Epithelial cell of prostate (primary cell): ENCODE results near the gene ITGA3.

Experiments
- DNase-seq: peaks from one replicate; pipeline ENCODE4 v3.0.0-alpha.2; 2011; ENCODE audit warnings: low read depth, low spot score
- H3K27ac ChIP-seq: fragments of 450-650 bp; 2 replicates; pipeline ENCODE4 v1.5.1; 2017; ENCODE audit warnings: mild to moderate bottlenecking

Gene ITGA3

DNA sequence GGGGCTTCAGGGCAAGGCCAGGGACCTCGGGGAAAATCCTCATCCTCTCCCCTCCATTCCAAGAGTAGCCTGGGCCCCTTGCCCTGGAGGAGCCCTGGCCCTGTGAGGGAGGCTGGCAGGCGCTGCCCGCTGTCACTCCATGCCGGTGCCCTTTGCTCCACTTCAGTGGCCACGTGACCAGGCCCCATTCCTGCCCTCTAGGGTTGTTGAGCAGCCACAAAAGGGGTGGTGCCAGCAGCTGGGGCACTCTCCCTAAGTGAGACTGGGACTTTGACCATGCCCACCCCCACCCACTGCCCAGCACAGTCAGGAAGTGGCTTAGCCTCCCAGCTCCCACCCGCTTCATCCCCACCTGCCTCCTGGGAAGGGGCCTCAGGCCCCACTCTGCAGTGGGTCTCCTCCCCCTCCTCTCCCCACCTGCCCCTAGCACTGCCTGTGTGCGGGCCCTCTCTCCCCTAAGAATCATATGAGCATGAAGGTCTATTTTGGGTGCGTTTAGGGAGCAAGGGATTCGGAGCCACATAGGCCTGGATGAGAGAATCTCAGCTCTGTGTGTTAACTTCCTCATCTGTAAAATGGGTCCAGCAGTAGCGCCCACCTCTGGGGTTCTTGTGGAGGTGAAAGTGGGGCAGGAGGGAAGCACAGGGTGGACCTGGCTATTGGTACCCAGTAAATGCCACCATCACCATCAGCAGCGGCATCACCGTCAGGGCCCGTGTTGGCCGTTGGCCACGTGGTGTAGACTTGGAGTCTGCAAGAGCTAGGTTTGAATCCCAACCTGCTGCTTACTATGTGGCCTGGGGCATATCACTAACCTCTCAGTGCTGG lies 46.5 kb downstream of the ITGA3 start:
- no peak for DNase-seq
- H3K27ac ChIP-seq = no peak overlapping the region

DNA sequence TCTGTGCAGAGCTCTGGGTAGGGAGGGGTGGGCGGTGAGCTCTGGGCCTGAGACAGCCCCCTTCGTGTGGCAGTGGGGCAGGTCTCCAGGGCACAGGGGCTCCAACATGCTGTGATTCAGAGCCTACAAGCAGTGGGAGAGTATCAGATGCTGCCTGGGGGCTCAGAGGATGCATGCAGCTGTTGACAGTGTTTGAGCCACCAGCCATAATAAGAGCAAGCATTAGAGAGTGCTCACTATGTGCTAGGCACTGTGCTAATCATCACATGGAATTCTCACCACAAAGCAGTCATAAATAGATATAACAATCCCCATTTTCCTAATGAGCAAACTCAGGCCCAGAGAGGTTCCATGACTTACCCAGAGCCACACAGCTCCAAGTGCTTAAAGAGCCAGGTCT lies 47.3 kb downstream of the ITGA3 start:
- DNase-seq = no peak
- no peak overlapping the region for H3K27ac ChIP-seq

GRCh38 chr17:50103941-50104340 lies 48.0 kb downstream of the ITGA3 start:
- DNase-seq = no peak
- H3K27ac ChIP-seq = no peak overlapping the region

DNA sequence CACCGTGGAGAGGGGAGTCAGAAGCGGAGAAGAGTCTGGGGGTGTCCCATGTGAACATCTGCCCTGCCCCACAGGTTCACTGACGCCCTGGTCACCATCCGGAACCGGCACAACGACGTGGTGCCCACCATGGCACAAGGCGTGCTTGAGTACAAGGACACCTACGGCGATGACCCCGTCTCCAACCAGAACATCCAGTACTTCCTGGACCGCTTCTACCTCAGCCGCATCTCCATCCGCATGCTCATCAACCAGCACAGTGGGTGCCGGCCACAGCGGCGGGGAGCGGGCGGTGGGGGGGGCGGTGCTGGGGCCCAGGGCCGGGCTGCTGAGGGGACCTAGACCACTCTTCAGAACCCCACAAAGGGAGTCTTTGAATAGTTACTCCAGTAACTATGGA lies 49.9 kb downstream of the ITGA3 start:
- DNase-seq = no peak
- no peak overlapping the region for H3K27ac ChIP-seq

GRCh38 chr17:50106393-50107131 lies 50.7 kb downstream of the ITGA3 start:
- no peak for DNase-seq
- no peak overlapping the region for H3K27ac ChIP-seq

- peak; percentile 57 for DNase-seq
- peak overlapping the region; percentile 13 for H3K27ac ChIP-seq
These were observed 52.0 kb downstream of the ITGA3 start for GRCh38 chr17:50107790-50108414.

DNA sequence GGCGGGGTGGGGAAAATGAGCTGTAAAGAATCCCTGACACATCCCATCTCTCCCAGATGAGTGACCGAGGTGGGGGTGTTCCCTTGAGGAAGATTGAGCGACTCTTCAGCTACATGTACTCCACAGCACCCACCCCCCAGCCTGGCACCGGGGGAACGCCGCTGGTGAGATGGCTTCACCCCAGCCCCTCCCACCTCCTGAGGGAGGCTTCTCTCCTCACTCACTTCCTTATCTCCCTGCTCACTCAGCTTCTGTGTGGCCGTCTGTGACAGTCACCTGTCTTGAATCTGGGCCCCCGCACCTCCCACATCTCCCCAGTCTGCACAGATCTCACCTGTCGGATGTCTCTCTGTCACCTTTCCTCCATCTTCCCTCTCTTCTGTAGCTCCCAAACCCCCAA lies 52.6 kb downstream of the ITGA3 start:
- DNase-seq = no peak
- H3K27ac ChIP-seq = no peak overlapping the region

GRCh38 chr17:50109207-50109606 lies 53.3 kb downstream of the ITGA3 start:
- no peak overlapping the region for H3K27ac ChIP-seq
- no peak for DNase-seq

DNA sequence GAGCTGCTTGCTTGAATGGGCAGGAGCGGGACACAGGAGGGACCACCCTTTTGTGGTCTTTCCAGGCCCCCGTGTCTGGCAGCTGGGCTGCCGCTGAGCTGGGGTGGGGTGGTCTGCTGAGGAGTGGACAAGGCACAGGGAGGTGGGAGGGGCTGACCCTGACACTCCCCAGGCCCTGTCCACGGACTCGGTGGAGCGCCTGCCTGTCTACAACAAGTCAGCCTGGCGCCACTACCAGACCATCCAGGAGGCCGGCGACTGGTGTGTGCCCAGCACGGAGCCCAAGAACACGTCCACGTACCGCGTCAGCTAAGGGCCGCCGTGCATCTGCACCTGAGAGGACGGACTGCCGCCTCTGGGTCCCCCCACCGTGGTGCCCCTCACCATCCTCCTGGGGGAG lies 53.9 kb downstream of the ITGA3 start:
- DNase-seq = no peak
- H3K27ac ChIP-seq = no peak overlapping the region

DNA sequence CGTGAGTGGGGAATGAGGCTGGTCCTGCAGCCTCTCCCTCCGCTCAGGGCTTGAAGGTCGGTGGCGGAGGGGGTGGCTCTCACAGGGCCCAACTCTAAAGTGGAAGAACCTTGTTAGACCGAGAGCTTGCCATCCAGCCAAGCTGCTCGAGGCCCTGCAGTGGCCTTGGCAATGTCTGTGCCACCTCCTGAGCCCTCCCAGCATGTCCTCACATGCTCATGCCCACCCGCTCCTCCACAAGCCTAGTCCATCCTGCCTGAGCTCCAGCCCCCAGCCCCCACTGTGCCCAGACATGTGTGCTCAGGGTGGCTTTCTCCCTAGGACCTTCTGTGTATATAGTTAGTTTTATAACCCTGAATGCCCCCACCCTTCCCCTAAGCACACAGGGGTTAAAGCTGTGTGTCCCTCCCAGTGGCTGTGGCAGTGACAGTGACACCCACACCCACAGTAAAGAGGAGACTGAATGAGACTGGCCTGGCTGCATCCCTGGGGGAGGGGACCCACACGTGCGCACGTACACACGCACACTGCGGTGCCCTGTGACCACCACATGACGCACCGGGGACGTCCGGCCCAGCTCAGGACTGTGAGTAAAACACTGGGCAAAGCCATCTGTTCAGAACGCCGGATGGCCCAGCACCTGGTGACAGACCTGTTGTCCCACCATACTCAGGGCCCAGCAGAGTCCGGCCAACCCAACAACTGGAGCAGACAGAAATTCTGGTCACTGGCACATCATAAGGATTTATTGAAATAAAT lies 54.9 kb downstream of the ITGA3 start:
- no peak overlapping the region for H3K27ac ChIP-seq
- DNase-seq = no peak

DNA sequence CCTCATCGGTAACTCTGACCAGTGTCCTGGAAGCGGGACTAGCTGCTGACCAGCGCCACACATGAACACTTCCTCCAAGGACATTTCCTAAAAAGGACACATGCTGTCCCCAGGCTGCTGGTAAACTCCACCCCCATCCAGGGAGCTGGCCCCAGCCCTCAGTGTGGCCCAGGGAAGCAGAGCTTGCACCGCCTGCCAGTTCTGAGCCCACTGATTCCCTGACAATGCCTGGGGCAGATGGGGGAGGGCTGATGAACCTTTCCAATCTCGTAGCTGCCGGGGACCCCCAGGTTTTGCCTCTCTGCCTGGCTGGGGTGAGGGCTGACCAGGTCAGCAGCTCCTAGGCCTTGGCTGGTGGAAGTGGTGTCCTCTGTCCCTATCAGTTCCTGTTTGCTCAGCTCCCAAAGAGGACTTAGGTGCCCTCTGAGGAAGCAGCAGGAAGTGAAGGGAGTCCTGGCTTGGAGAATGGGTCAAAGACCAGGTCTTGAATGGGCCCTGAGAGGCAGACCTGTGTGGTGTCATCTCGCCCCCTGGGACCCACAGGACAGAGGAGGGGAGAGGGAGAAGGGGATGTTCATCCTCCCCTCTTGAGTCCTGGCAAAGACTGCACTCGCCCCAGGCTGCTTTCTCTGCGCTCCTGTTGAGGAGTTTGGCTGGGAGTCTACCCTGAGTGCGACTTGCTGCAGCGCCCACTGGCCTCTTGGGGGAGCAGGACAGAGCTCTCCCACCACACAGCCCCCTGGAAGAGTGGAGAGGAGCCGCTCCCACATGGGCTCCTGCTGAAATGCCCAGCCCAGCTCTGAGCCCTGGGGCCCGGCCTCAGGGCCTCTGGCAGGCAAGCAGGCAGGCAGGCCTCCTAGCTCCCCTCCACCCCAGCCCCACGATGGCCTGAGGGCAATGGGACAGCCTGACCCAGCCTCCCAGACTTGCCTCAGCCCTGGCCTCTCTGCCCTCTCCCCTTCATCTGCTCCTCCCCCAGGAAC lies 56.1 kb downstream of the ITGA3 start:
- DNase-seq = no peak

GRCh38 chr17:50112694-50113093 lies 56.8 kb downstream of the ITGA3 start:
- no peak for DNase-seq
- no peak overlapping the region for H3K27ac ChIP-seq

More for the DNA sequence above, 56.1 kb downstream of the ITGA3 start:
- no peak overlapping the region for H3K27ac ChIP-seq

GRCh38 chr17:50113624-50114320 lies 57.9 kb downstream of the ITGA3 start:
- DNase-seq = no peak

GRCh38 chr17:50114401-50114800 lies 58.5 kb downstream of the ITGA3 start:
- no peak overlapping the region for H3K27ac ChIP-seq
- no peak for DNase-seq

More at GRCh38 chr17:50113624-50114320, 57.9 kb downstream of the ITGA3 start:
- H3K27ac ChIP-seq = no peak overlapping the region

DNA sequence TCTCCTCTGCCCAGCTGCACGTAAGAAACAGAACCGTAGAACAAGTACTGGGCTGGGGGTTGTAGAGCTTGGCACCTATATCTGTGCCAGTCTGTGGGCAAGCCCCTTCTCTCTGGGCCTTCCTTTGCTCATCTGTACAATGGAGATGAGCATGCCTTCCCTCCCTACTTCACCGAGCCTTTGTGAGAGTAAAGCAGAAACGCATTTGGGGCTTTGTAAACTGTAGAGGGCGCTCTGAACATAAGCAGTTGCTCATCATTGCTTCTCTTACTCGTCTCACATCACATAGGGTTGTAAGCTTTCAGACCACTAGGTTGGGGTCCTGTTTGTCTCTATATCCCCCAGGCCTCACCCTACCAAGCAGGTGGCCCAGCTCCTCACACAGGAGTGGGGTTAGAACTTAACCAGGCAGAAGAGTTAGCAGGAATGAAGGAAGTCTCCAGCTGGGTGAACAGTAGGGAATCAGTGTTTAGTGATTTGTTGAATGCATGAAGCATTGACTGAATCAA lies 59.0 kb downstream of the ITGA3 start:
- no peak for DNase-seq
- H3K27ac ChIP-seq = no peak overlapping the region

GRCh38 chr17:50115756-50116155 lies 59.8 kb downstream of the ITGA3 start:
- no peak overlapping the region for H3K27ac ChIP-seq
- DNase-seq = no peak

- no peak for DNase-seq
- no peak overlapping the region for H3K27ac ChIP-seq
These were observed 61.5 kb downstream of the ITGA3 start for GRCh38 chr17:50117202-50118051.
